Measurements from ENCODE around the gene KCNQ4.

GRCh38 chr1:40768146-40768990 is 15.2 kb upstream of the KCNQ4 start:
- TF ChIP-seq POLR2A (IDR thresholded peaks at IDR 0.05; ENCODE audit: low read depth, low read length) (no peak), MAZ (IDR thresholded peaks at IDR 0.05; ENCODE audit: borderline replicate concordance, low read depth, low read length) (no peak), RAD21 (IDR thresholded peaks at IDR 0.05; ENCODE audit: low read length) (no peak), USF2 (IDR thresholded peaks at IDR 0.05; ENCODE audit: low read depth, low read length) (no peak), CEBPB (IDR thresholded peaks at IDR 0.05; ENCODE audit: low read depth, low read length) (no peak), MAFK (IDR thresholded peaks at IDR 0.05; ENCODE audit: low read depth, low read length) (no peak), SMC3 (IDR thresholded peaks at IDR 0.05; ENCODE audit: low read depth, low read length) (no peak)
- TF ChIP-seq, protein P1, sequence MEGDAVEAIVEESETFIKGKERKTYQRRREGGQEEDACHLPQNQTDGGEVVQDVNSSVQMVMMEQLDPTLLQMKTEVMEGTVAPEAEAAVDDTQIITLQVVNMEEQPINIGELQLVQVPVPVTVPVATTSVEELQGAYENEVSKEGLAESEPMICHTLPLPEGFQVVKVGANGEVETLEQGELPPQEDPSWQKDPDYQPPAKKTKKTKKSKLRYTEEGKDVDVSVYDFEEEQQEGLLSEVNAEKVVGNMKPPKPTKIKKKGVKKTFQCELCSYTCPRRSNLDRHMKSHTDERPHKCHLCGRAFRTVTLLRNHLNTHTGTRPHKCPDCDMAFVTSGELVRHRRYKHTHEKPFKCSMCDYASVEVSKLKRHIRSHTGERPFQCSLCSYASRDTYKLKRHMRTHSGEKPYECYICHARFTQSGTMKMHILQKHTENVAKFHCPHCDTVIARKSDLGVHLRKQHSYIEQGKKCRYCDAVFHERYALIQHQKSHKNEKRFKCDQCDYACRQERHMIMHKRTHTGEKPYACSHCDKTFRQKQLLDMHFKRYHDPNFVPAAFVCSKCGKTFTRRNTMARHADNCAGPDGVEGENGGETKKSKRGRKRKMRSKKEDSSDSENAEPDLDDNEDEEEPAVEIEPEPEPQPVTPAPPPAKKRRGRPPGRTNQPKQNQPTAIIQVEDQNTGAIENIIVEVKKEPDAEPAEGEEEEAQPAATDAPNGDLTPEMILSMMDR (conservative IDR thresholded peaks at IDR 0.05; ENCODE audit: low read depth, low read length) = no peak

Measured in IMR-90 (cell line).